Activated CD8-positive, alpha-beta memory T cell treated with anti-CD3 and anti-CD28 coated beads, Interleukin-2, amount 50 U/mL, for 1 hour (primary cell): ENCODE results near the gene RERE.

Experiments
- DNase-seq: peaks from one replicate; pipeline ENCODE4 v3.0.0-alpha.2; 2020; ENCODE audit errors: extremely low read depth

The RERE gene

GRCh38 chr1:8667869-8668594 is 149.4 kb downstream of the RERE start:
- DNase-seq, result no peak

- no peak for DNase-seq
Measured at GRCh38 chr1:8666389-8667167, 150.9 kb downstream of the RERE start.

- DNase-seq, result no peak
Measured at GRCh38 chr1:8665833-8666232, 151.6 kb downstream of the RERE start.

- DNase-seq, result no peak
Measured at GRCh38 chr1:8664887-8665286, 152.6 kb downstream of the RERE start.

GRCh38 chr1:8663915-8664329 is 153.5 kb downstream of the RERE start:
- DNase-seq, result no peak

- DNase-seq, result no peak
Measured at GRCh38 chr1:8663090-8663802, 154.2 kb downstream of the RERE start.

- DNase-seq, result no peak
Measured at GRCh38 chr1:8662380-8663072, 154.9 kb downstream of the RERE start.

GRCh38 chr1:8661185-8662110 is 156.0 kb downstream of the RERE start:
- DNase-seq, result no peak

- DNase-seq, result no peak
Measured at GRCh38 chr1:8660411-8660828, 157.0 kb downstream of the RERE start.

- no peak for DNase-seq
Measured at GRCh38 chr1:8659593-8659992, 157.8 kb downstream of the RERE start.

GRCh38 chr1:8653878-8654277 is 163.6 kb downstream of the RERE start:
- no peak for DNase-seq

- no peak for DNase-seq
Measured at GRCh38 chr1:8652467-8653046, 164.9 kb downstream of the RERE start.

- no peak for DNase-seq
Measured at GRCh38 chr1:8651962-8652361, 165.5 kb downstream of the RERE start.

- no peak for DNase-seq
Measured at GRCh38 chr1:8651236-8651890, 166.1 kb downstream of the RERE start.

- no peak for DNase-seq
Measured at GRCh38 chr1:8649875-8650274, 167.6 kb downstream of the RERE start.

- no peak for DNase-seq
Measured at GRCh38 chr1:8649027-8649426, 168.4 kb downstream of the RERE start.

GRCh38 chr1:8646996-8647395 is 170.4 kb downstream of the RERE start:
- DNase-seq, result no peak

- DNase-seq, result no peak
Measured at GRCh38 chr1:8646189-8646588, 171.3 kb downstream of the RERE start.

- DNase-seq, result no peak
Measured at GRCh38 chr1:8643542-8644536, 173.6 kb downstream of the RERE start.
